ENCODE data around the gene CABLES2.

The CABLES2 gene

GRCh38 chr20:62378215-62378614, 28.9 kb downstream of the CABLES2 start:
- no peaks in the 10 kb centered on the region for H3K9me3 ChIP-seq (ENCODE audit: control insufficient read depth, insufficient read depth, low read length)
- no peaks in the 10 kb centered on the region for H3F3A ChIP-seq (ENCODE audit: control insufficient read depth, insufficient read depth)
- peaks cover 12% of the 10 kb centered on the region; the same call in 1 of the 2 replicates for H3K79me2 ChIP-seq (ENCODE audit: control insufficient read depth, low read length)
- H3K27ac ChIP-seq (ENCODE audit: low read depth, low read length), result no peak overlapping the region
- peaks cover 12% of the 10 kb centered on the region for H3K4me1 ChIP-seq (ENCODE audit: control insufficient read depth, low read length)
- H4K20me1 ChIP-seq (ENCODE audit: control insufficient read depth, insufficient read depth, low read depth, low read length), result no peaks in the 10 kb centered on the region
- H3K4me2 ChIP-seq (ENCODE audit: low read length), result no peak overlapping the region
- TF ChIP-seq EZH2phosphoT487 (IDR thresholded peaks at IDR 0.05; ENCODE audit: borderline replicate concordance, low read length), result no peak
- no peak for TF ChIP-seq CTCF (IDR thresholded peaks at IDR 0.05; ENCODE audit: low read depth, low read length, poor library complexity, severe bottlenecking)
- H3K4me3 ChIP-seq (ENCODE audit: low read length), result no peak overlapping the region
- H3K27me3 ChIP-seq (ENCODE audit: control insufficient read depth, low read length), result no peaks in the 10 kb centered on the region
- no peaks in the 10 kb centered on the region for H3K9me2 ChIP-seq (replicated peaks; ENCODE audit: control insufficient read depth, low read length)
- H3K36me3 ChIP-seq (ENCODE audit: control insufficient read depth, low read length), result peaks cover 18% of the 10 kb centered on the region

GRCh38 chr20:62377615-62378178, 29.4 kb downstream of the CABLES2 start:
- Histone ChIP-seq H3K9me2 (replicated peaks; ENCODE audit: control insufficient read depth, low read length) (no peaks in the 10 kb centered on the region), H3K4me2 (ENCODE audit: low read length) (no peak overlapping the region), H3K4me1 (ENCODE audit: control insufficient read depth, low read length) (peaks cover 8% of the 10 kb centered on the region), H3K4me3 (ENCODE audit: low read length) (no peak overlapping the region), H3K27me3 (ENCODE audit: control insufficient read depth, low read length) (no peaks in the 10 kb centered on the region), H3K79me2 (ENCODE audit: control insufficient read depth, low read length) (peaks cover 12% of the 10 kb centered on the region; the same call in 1 of the 2 replicates), H3K9me3 (ENCODE audit: control insufficient read depth, insufficient read depth, low read length) (no peaks in the 10 kb centered on the region), H3F3A (ENCODE audit: control insufficient read depth, insufficient read depth) (no peaks in the 10 kb centered on the region), H3K36me3 (ENCODE audit: control insufficient read depth, low read length) (peaks cover 16% of the 10 kb centered on the region), H3K27ac (ENCODE audit: low read depth, low read length) (no peak overlapping the region), H4K20me1 (ENCODE audit: control insufficient read depth, insufficient read depth, low read depth, low read length) (no peaks in the 10 kb centered on the region)
- TF ChIP-seq EZH2phosphoT487 (IDR thresholded peaks at IDR 0.05; ENCODE audit: borderline replicate concordance, low read length), result no peak
- no peak for TF ChIP-seq CTCF (IDR thresholded peaks at IDR 0.05; ENCODE audit: low read depth, low read length, poor library complexity, severe bottlenecking)

GRCh38 chr20:62377064-62377461, 30.0 kb downstream of the CABLES2 start:
- Histone ChIP-seq H4K20me1 (ENCODE audit: control insufficient read depth, insufficient read depth, low read depth, low read length) (no peaks in the 10 kb centered on the region), H3F3A (ENCODE audit: control insufficient read depth, insufficient read depth) (no peaks in the 10 kb centered on the region), H3K4me3 (ENCODE audit: low read length) (no peak overlapping the region), H3K36me3 (ENCODE audit: control insufficient read depth, low read length) (peaks cover 10% of the 10 kb centered on the region), H3K27me3 (ENCODE audit: control insufficient read depth, low read length) (no peaks in the 10 kb centered on the region), H3K9me2 (replicated peaks; ENCODE audit: control insufficient read depth, low read length) (no peaks in the 10 kb centered on the region), H3K79me2 (ENCODE audit: control insufficient read depth, low read length) (peaks cover 6% of the 10 kb centered on the region; the same call in 1 of the 2 replicates), H3K4me1 (ENCODE audit: control insufficient read depth, low read length) (peaks cover 5% of the 10 kb centered on the region; the same call in 1 of the 2 replicates), H3K4me2 (ENCODE audit: low read length) (no peak overlapping the region), H3K27ac (ENCODE audit: low read depth, low read length) (no peak overlapping the region), H3K9me3 (ENCODE audit: control insufficient read depth, insufficient read depth, low read length) (no peaks in the 10 kb centered on the region)
- TF ChIP-seq EZH2phosphoT487 (IDR thresholded peaks at IDR 0.05; ENCODE audit: borderline replicate concordance, low read length) (no peak), CTCF (IDR thresholded peaks at IDR 0.05; ENCODE audit: low read depth, low read length, poor library complexity, severe bottlenecking) (no peak)
